MCF 10A (cell line): Measurements from ENCODE around the gene FLT1. TPM values are rescaled to one million over a fixed set of nuclear protein-coding genes. Genes with fewer than 3 reads are reported as not detected.

Experiments used
- BruUV-seq: library from RNA; stranded (reverse); fragments of 400-500 nt; replicated peaks from 2 replicates; lab custom pipeline; 2021; lab: Mats Ljungman, UMichigan
- CTCF ChIA-PET: fragments of 300-600 bp; sonication (Branson Sonifier 250); formaldehyde crosslinking; extraction: SDS; loops from one replicate; lab custom pipeline; 2021; ENCODE audit warnings: antibody characterized with exemption, inconsistent platforms; lab: Yijun Ruan, JAX
- POLR2A ChIA-PET: fragments of 300-600, 350-650 bp; sonication (Branson Sonifier 250); formaldehyde crosslinking; extraction: SDS; loops from one replicate; lab custom pipeline; 2020; ENCODE audit warnings: antibody characterized with exemption, inconsistent platforms; lab: Yijun Ruan, JAX
- DNase-seq: peaks from one replicate; pipeline ENCODE4 v3.0.0-alpha.2; 2018; ENCODE audit not compliant: unreplicated experiment
- H3K27ac Mint-ChIP-seq: one replicate; pipeline ENCODE4 v1.8.0; 2022; ENCODE audit warnings: mild to moderate bottlenecking, low read depth, mixed read lengths; ENCODE audit not compliant: unreplicated experiment
- H3K27me3 Mint-ChIP-seq: one replicate; pipeline ENCODE4 v1.8.0; 2022; ENCODE audit warnings: mixed read lengths; ENCODE audit not compliant: insufficient read depth, unreplicated experiment
- H3K36me3 Mint-ChIP-seq: one replicate; pipeline ENCODE4 v1.8.0; 2022; ENCODE audit warnings: mild to moderate bottlenecking, moderate library complexity, mixed read lengths; ENCODE audit not compliant: insufficient read depth, unreplicated experiment
- H3K4me1 Mint-ChIP-seq: one replicate; pipeline ENCODE4 v1.8.0; 2022; ENCODE audit warnings: mixed read lengths; ENCODE audit not compliant: insufficient read depth, unreplicated experiment
- H3K4me3 Mint-ChIP-seq: one replicate; pipeline ENCODE4 v1.8.0; 2022; ENCODE audit warnings: mild to moderate bottlenecking, moderate library complexity, mixed read lengths; ENCODE audit not compliant: unreplicated experiment
- H3K9me3 Mint-ChIP-seq: one replicate; pipeline ENCODE4 v1.8.0; 2022; ENCODE audit warnings: mixed read lengths; ENCODE audit not compliant: unreplicated experiment
- CTCF ChIP-seq: fragments of 200-600 bp; IDR thresholded peaks from one replicate; pipeline ENCODE4 v1.8.0; 2022; ENCODE audit warnings: antibody characterized with exemption, mild to moderate bottlenecking; ENCODE audit not compliant: unreplicated experiment
- intact Hi-C: fragments of 100-400 bp; cut with micrococcal nuclease; formaldehyde crosslinking; loops from 2 replicates; pipeline ENCODE4 v1.14.1; 2022
- total RNA-seq: library from RNA; stranded (reverse); gene quantifications from 2 replicates; pipeline ENCODE4 v1.2.3, GENCODE V29; 2022

Gene FLT1
- total RNA-seq, 1 experiment from 2014 or later, result not detected

GRCh38 chr13:28442839-28443238 lies 52.1 kb downstream of the FLT1 start:
- H3K27me3 Mint-ChIP-seq, result peaks cover 60% of the 10 kb centered on the region
- H3K4me1 Mint-ChIP-seq, result no peaks in the 10 kb centered on the region
- no peak overlapping the region for H3K27ac Mint-ChIP-seq
- TF ChIP-seq CTCF, result no peak
- intact Hi-C loops, result no loop called here
- no peak overlapping the region for H3K4me3 Mint-ChIP-seq
- BruUV-seq, result no TSS peak
- H3K36me3 Mint-ChIP-seq, result no peaks in the 10 kb centered on the region
- H3K9me3 Mint-ChIP-seq, result peaks cover 15% of the 10 kb centered on the region
- DNase-seq, result no peak
- ChIA-PET POLR2A (interaction anchor here (1.5 kb wide), 1 partner anchor 9 kb away, joined by 3 read pairs; no protein-coding TSS in a partner anchor), CTCF (interaction anchor here (0.6 to 0.7 kb wide), 2 partner anchors 32 to 128 kb away, joined by 3 to 4 read pairs; no protein-coding TSS in a partner anchor)

GRCh38 chr13:28441529-28441928 lies 53.4 kb downstream of the FLT1 start:
- Mint-ChIP-seq H3K27ac (no peak overlapping the region), H3K27me3 (peaks cover 64% of the 10 kb centered on the region), H3K36me3 (no peaks in the 10 kb centered on the region), H3K9me3 (peaks cover 15% of the 10 kb centered on the region), H3K4me3 (no peak overlapping the region), H3K4me1 (no peaks in the 10 kb centered on the region)
- DNase-seq, result no peak
- no TSS peak for BruUV-seq
- POLR2A ChIA-PET, result no interaction called here
- intact Hi-C loops, result no loop called here
- CTCF ChIA-PET, result no interaction called here
- TF ChIP-seq CTCF, result no peak

GRCh38 chr13:28440774-28441504 lies 54.0 kb downstream of the FLT1 start:
- Mint-ChIP-seq H3K9me3 (peaks cover 10% of the 10 kb centered on the region), H3K27me3 (peaks cover 60% of the 10 kb centered on the region), H3K27ac (no peak overlapping the region), H3K36me3 (no peaks in the 10 kb centered on the region), H3K4me3 (no peak overlapping the region), H3K4me1 (no peaks in the 10 kb centered on the region)
- no TSS peak for BruUV-seq
- CTCF ChIA-PET, result no interaction called here
- no peak for DNase-seq
- TF ChIP-seq CTCF, result no peak
- intact Hi-C loops, result no loop called here
- POLR2A ChIA-PET, result no interaction called here

GRCh38 chr13:28438598-28439334 lies 56.2 kb downstream of the FLT1 start:
- Mint-ChIP-seq H3K36me3 (no peaks in the 10 kb centered on the region), H3K27me3 (peaks cover 57% of the 10 kb centered on the region), H3K27ac (no peak overlapping the region), H3K9me3 (peaks cover 8% of the 10 kb centered on the region), H3K4me1 (no peaks in the 10 kb centered on the region), H3K4me3 (no peak overlapping the region)
- DNase-seq, result no peak
- TF ChIP-seq CTCF, result no peak
- POLR2A ChIA-PET, result interaction anchor here (0.7 kb wide), 1 partner anchor 22 kb away, joined by 3 read pairs; no protein-coding TSS in a partner anchor
- intact Hi-C loops, result no loop called here
- BruUV-seq, result no TSS peak
- CTCF ChIA-PET, result interaction anchor here (0.7 kb wide), 1 partner anchor 93 kb away, joined by 3 read pairs; no protein-coding TSS in a partner anchor
